ENCODE data around the gene GAREM1.

GRCh38 chr18:32280188-32280783 lies 190.4 kb downstream of the GAREM1 start:
- TF ChIP-seq CTCF (IDR thresholded peaks at IDR 0.05) (no peak), EZH2 (IDR thresholded peaks at IDR 0.05) (no peak)

Measured in neural progenitor cell (in vitro differentiated cells).